ENCODE measurements around the gene SLC16A4.

The SLC16A4 gene

DNA sequence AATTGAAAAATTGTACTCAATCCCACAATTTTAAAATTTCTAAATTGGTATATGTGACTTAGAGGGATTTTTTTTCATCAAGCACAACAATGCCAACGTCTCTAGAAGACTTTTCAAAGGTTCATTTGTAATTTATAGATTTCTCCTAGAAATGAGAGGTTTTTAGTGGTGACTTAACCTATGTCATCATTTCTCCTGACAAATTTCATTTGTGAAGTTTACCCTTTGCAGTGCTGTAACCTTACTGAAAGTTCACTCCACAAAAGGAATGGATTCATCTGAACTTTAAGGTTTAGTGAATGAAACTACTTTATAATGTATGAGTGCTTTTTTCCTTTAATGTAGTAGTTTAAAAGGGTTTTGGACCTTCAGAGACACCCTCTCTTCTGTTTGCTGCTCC lies 35.5 kb downstream of the SLC16A4 start:
- DNase-seq: no peak

DNA sequence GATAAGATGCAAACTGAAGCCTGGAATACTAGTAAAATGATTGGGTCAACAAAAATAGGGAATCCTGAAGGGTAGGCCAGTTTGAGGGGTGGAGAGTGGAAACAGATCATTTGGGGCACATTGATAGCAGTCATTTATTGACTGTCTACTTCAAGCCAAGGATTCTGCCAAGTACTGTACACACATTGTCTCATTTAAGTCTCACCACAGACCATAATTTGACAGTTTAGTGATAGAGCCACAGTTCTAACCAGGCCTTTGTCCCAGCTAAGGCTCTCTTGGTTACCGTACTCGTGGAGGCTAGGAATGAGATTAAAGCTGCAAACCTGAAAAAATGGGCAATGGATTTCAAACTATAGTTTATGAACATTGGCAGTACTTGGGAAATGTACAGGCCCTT lies 40.5 kb downstream of the SLC16A4 start:
- DNase-seq: no peak

DNA sequence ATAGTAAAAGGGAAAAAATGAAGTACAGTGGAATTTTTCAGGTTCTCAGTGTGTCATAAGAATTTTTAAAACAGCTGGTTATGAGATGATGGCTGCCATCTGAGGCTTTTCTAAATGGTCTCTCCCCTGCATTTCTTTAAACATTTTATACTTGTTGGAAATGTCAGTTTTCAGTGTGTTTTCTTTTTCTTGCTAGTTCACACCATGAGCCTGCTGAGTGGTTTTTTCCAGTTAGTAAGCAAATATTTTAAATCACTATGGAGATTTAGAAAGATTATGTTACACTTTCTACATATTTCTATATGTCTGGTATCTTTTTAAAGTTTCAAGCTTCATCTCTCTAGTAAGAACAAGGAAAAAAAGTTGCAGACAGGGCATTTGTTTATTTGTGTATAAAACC lies 42.1 kb downstream of the SLC16A4 start:
- no peak for DNase-seq

GRCh38 chr1:110348050-110348449 lies 42.8 kb downstream of the SLC16A4 start:
- no peak for DNase-seq

DNA sequence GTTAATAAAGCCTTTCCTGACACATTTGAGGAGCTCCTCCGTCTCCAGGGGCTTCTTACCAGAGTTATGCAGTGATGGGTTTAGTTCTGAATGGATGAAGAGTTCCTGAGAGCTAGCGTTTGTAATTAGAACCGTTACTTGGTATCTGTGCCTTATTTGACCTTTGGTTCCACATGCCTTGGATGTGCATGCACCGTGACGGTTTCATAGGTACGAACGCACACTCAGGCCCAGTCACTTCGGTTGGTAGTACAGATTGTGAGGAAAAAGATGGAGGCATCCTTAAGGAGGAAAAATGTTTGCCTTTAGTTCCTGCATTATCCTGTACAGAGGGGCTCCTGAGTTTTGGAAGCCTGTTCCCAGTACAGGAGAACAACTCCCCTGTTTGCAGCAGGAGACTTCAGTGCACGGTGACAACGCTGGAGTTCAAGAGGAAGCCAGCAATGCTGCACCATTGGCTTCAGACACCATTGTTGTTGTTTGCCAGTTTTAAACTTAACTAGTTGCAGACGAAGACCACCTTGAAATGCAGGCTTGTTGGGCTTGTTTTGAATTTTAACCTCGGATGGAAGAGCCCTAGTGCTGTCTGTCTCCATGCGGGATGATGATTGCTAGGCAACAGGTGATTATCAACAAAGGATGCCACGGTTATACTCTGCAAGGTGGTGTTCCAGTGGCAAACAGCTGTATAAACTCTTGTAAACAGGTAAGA lies 43.5 kb downstream of the SLC16A4 start:
- no peak for DNase-seq

DNA sequence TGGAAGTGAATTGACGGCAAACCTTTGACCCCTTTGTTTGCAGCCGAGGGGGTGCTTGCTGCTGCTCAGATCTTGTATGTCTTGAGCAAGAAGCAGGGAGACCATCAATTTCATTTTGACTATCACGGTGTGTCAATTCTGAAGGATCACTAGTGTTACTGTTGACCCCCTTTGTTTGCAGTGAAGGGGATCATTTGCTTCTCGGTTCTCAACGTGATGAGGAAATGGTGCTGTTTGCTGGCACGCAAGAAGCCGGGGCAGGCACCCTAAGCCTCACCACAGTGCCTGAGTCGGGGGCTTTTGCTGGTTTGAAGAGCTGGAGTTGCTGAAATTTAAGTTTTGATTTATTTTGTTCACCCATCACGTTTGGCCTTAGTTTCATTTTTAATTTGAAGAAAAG lies 44.1 kb downstream of the SLC16A4 start:
- DNase-seq: no peak

GRCh38 chr1:110345480-110345879 lies 45.3 kb downstream of the SLC16A4 start:
- no peak for DNase-seq

- no peak for DNase-seq
These were observed 46.7 kb downstream of the SLC16A4 start for GRCh38 chr1:110344152-110344551.

GRCh38 chr1:110343249-110343648 lies 47.6 kb downstream of the SLC16A4 start:
- no peak for DNase-seq

GRCh38 chr1:110341872-110342331 lies 48.9 kb downstream of the SLC16A4 start:
- DNase-seq: no peak

DNA sequence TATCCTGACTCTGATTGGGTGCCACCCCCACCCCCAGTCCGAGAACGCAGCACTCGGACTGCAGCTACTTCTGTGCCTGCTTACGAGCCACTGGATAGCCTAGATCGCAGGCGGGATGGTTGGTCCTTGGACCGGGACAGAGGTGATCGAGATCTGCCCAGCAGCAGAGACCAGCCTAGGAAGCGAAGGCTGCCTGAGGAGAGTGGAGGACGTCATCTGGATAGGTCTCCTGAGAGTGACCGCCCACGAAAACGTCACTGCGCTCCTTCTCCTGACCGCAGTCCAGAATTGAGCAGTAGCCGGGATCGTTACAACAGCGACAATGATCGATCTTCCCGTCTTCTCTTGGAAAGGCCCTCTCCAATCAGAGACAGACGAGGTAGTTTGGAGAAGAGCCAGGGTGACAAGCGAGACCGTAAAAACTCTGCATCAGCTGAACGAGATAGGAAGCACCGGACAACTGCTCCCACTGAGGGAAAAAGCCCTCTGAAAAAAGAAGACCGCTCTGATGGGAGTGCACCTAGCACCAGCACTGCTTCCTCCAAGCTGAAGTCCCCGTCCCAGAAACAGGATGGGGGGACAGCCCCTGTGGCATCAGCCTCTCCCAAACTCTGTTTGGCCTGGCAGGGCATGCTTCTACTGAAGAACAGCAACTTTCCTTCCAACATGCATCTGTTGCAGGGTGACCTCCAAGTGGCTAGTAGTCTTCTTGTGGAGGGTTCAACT lies 49.5 kb downstream of the SLC16A4 start:
- no peak for DNase-seq

DNA sequence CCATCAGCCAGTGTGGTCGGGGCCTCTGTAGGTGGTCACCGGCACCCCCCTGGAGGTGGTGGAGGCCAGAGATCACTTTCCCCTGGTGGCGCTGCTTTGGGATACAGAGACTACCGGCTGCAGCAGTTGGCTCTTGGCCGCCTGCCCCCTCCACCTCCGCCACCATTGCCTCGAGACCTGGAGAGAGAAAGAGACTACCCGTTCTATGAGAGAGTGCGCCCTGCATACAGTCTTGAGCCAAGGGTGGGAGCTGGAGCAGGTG lies 50.7 kb downstream of the SLC16A4 start:
- DNase-seq: no peak

DNA sequence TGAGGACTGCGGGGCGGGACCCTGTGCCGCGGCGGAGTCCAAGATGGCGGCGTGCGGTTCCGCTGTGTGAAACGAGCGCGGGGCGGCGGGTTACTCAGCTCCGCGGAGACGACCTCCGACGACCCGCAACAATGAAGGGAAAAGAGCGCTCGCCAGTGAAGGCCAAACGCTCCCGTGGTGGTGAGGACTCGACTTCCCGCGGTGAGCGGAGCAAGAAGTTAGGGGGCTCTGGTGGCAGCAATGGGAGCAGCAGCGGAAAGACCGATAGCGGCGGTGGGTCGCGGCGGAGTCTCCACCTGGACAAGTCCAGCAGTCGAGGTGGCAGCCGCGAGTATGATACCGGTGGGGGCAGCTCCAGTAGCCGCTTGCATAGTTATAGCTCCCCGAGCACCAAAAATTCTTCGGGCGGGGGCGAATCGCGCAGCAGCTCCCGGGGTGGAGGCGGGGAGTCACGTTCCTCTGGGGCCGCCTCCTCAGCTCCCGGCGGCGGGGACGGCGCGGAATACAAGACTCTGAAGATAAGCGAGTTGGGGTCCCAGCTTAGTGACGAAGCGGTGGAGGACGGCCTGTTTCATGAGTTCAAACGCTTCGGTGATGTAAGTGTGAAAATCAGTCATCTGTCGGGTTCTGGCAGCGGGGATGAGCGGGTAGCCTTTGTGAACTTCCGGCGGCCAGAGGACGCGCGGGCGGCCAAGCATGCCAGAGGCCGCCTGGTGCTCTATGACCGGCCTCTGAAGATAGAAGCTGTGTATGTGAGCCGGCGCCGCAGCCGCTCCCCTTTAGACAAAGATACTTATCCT lies 51.2 kb downstream of the SLC16A4 start:
- DNase-seq: peak in 3 of 4 experiments; percentile 21 to 61 (median 58)

DNA sequence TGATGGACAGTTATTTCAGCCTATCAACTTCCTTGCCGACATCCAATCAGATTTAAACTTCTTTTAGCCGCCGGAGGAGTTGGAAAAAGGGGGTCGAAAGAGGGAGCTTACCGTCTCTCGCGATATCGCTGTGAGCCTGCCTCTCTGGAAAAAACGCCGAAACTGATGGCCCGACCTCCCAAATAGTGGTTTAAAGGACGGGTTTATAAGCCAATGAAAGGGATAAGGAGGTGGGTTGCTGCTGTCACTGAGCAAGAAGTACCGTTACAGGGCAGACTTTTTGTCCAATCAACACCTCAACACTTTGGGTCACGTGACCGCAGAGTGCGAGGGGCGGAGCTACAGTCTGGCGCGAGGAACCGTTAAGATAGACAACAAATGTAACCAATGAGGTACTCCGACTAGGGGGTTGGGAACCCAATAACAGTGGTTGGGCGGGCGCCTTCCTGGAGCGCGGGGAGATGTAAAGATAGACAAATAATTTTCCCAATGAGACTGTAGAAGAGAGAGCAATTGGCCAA lies 51.9 kb downstream of the SLC16A4 start, which contains the start of gene RBM15:
TSS of gene RBM15 (plus strand) at position 492 of the 521 bp plus-strand sequence. CDS start at position 521, 29 bp downstream.
- DNase-seq: peak; percentile 85 to 91 (median 90)

DNA sequence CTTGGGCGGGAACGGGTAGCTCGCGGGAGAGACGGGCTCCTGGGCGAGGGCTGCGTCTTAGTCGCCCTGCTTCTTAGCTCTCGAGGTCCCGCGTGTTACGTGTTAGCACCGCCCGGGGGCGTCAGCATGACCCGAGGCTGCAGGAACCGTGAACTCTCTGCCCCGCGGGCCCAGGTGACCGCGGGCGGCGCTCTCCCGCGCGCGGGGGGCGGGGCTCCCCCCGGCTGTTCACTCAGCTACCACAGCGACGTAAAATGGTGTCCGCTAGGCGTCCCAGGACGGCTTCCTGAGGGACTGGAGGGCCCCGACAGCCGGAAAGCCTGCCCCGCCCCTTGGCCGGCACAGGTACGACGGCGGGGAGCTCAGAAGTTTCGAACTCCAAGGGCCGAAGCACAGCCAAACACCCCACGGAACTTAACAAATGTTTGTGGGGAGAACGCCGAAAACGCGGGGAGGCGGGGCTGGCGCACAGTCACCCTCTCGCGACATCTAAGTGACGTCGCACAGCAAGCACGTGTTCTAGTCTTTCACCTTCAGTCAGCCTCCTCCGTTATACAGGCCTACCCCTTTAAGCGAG lies 52.4 kb downstream of the SLC16A4 start:
- peak; percentile 89 to 93 (median 90) for DNase-seq

GRCh38 chr1:110337704-110338308 lies 53.0 kb downstream of the SLC16A4 start:
- DNase-seq: peak in 1 of 4 experiments; percentile 9

DNA sequence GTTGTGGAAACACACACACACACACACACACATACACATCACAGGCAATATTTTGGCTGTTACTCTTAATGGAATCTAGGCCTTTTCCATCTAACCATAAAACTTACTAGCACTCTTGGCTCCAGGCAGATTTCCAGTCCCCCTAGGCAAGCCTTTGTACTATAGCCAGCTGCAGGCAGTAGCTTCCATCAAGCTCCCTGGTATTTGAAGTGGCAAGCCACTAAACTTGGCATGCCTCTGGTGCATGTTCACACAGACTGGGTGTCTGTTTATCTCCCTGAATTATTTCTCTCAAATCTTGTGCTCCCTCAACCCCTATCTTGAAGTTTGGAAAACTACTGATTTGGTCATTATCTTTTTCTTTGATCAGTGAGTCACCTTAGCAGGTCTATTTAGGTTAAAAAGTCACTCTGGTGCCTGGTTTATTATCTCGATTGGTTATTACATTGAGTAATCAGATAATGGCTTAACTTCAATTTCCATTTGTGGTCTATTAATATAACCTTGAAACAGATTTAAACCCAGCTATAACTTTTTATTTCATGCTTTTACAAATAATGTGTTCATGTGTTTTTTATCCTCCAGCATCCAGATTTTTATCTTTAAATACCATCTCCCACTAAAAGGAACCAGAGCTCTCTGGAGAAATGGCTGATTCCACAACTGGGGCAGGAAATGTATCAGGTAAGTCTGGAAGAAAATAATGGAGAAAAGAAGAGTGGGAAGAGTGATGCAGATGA lies 54.4 kb downstream of the SLC16A4 start:
- DNase-seq: no peak

DNA sequence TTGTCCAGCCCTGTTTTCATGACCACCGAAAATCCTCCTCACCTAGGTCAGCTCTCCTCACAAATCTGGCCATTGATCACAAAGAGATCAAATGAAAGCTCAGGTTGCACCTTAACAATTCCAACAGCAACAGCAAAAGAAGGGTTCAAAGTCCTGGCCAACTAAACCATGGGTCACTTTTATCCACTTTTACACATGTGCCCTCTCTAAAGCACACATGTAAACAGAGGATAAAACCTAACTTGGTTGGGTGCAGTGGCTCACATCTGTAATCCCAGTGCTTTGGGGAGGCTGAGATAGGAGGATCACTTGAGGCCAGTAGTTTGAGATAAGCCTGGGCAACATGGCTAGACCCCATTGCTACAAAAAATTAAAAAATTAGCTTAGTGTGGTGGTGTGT lies 55.6 kb downstream of the SLC16A4 start:
- DNase-seq: no peak

DNA sequence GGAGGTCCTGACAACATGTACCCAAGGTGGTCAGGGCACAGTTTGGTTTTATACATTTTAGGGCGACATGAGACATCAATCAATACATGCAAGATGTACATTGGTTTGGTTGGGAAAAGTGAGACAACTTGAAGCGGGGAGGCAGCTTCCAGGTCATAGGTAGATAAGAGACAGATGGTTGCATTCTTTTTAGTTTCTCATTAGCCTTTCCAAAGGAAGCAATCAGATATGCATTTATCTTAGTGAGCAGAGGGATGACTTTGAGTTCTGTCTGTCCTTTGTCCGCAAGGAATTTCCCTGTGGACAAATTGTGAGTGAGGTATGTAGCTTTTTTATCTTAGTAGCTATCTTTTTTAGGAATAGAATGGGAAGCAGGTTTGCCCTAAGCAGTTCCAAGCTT lies 62.1 kb downstream of the SLC16A4 start:
- DNase-seq: no peak

GRCh38 chr1:110328274-110328673 lies 62.6 kb downstream of the SLC16A4 start:
- DNase-seq: no peak

DNA sequence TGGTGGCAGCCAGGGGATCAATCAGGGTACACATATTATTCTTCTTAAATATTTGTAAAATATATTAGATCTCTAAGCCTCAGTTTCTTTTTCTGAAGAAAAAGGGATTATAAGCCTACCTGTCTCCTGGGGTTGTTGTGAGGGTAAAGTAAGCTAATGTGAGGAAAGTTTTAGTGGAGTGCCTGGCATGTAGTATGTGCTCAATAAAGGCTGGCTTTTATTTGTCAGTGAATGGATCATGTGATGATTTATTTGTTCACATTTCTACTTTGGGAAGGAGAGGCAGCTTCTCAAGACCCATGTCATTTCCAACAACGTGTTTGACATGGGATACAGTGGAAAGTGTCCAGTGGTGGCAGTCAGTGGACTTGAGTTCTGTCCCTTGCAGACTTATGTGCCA lies 64.0 kb downstream of the SLC16A4 start:
- DNase-seq: no peak

DNA sequence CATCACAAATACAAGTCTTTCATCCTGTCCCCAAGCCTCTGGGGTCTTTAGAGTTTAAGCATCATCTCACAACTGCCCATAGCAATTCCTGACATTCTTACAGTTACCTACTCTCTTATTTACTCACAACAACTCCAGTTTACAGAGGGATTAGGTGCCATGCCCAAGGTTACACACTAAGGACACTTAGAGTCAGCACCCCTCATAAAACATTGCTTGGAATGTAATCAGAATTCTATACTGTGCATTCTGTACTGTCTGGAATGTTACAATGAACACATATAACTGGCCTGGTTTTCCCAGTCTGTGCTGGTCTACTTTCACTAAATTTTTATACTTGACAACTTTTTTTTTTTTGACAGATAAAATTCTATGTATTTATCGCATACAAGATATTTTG lies 66.2 kb downstream of the SLC16A4 start:
- no peak for DNase-seq
